Fibroblast of lung (primary cell): ENCODE data around the gene MEG3.

Experiments
- CTCF ChIP-seq, 2 donors: IDR thresholded peaks in 1 of 2; conservative IDR thresholded peaks in 1 of 2; 1 replicate in 1 of 2; 2 replicates in 1 of 2; pipeline ENCODE4 v1.5.1; 2011 to 2012; ENCODE audit warnings: low read length in 2 of 2, control low read depth in 1 of 2, inconsistent platforms in 1 of 2, low read depth in 1 of 2, mild to moderate bottlenecking in 1 of 2
- EZH2 ChIP-seq: IDR thresholded peaks from 2 replicates; pipeline ENCODE4 v1.5.1; 2012; ENCODE audit warnings: low read length, control low read depth, mild to moderate bottlenecking; ENCODE audit errors: missing control alignments

GRCh38 chr14:100828031-100828769 is 2.3 kb downstream of the MEG3 start:
- TF ChIP-seq CTCF (conservative IDR thresholded peaks at IDR 0.05 in 1 of 2, IDR thresholded peaks at IDR 0.05 in 1 of 2; ENCODE audit: low read depth in 1 of 2, low read length in 2 of 2) (peak; percentile 54 to 58), EZH2 (no peak)
